Measurements from ENCODE around the gene RP2. TPM values are rescaled to one million over a fixed set of nuclear protein-coding genes. Genes with fewer than 3 reads are reported as not detected.

RP2 gene
- total RNA-seq, 4 donors from 2014 or later, result 5.1 to 8.3 (median 6.3) TPM

DNA sequence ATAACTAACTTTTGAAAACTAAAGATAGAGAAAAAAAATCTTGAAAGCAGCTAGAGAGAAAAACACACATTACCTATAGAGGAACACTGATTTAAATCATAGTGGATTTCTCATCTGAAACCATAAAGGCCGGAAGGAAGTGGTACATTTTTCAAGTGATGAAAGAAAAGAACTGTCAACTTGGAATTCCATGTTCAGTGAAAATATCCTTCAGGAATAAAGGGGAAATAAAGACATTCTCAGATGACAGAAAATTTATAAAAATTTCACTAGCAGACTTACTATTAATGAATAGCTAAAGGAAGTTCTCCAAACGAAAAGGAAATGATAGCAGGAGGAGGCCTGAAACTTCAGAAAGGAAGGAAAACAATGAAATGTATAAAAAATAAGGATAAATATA is 67.8 kb downstream of the RP2 start:
- H3K4me1 ChIP-seq, result no peaks in the 10 kb centered on the region
- WGBS, result 69% methylated on average over 2 of the region's 2 CpGs

DNA sequence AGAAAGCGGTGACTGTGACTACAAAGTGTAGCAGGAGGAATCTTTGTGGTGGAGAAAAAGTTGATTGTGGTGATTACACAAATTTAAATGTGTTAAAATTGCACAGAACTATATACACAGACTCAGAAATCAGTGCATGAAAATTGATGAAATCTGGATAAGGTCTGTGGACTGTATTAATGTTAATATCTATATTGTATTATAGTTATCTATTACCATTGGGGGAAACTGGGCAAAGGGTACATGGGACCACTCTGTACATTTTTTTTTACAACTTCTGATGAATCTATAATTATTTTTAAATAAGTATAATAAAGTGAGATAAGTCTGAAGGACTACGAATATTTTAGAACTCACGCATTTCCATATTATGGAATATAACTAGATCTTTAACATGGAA is 73.6 kb downstream of the RP2 start:
- H3K4me3 ChIP-seq, result no peak overlapping the region
- H3K27ac ChIP-seq, result no peak overlapping the region
- no peaks in the 10 kb centered on the region for H3K36me3 ChIP-seq
- TF ChIP-seq, protein P1, sequence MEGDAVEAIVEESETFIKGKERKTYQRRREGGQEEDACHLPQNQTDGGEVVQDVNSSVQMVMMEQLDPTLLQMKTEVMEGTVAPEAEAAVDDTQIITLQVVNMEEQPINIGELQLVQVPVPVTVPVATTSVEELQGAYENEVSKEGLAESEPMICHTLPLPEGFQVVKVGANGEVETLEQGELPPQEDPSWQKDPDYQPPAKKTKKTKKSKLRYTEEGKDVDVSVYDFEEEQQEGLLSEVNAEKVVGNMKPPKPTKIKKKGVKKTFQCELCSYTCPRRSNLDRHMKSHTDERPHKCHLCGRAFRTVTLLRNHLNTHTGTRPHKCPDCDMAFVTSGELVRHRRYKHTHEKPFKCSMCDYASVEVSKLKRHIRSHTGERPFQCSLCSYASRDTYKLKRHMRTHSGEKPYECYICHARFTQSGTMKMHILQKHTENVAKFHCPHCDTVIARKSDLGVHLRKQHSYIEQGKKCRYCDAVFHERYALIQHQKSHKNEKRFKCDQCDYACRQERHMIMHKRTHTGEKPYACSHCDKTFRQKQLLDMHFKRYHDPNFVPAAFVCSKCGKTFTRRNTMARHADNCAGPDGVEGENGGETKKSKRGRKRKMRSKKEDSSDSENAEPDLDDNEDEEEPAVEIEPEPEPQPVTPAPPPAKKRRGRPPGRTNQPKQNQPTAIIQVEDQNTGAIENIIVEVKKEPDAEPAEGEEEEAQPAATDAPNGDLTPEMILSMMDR (IDR thresholded peaks at IDR 0.05), result no peak
- TF ChIP-seq EP300 (IDR thresholded peaks at IDR 0.05) (no peak), POLR2AphosphoS5 (IDR thresholded peaks at IDR 0.05) (no peak), POLR2A (IDR thresholded peaks at IDR 0.05) (no peak)
- DNase-seq (ENCODE audit: low spot score in 2 of 2), result no peak
- no peaks in the 10 kb centered on the region for H3K27me3 ChIP-seq
- H3K9me3 ChIP-seq, result no peaks in the 10 kb centered on the region
- WGBS, result 81% methylated on average over 3 of the region's 3 CpGs
- peaks cover 9% of the 10 kb centered on the region for H3K4me1 ChIP-seq

More for the DNA sequence above, 67.8 kb downstream of the RP2 start:
- Histone ChIP-seq H3K9me3 (no peaks in the 10 kb centered on the region), H3K36me3 (no peaks in the 10 kb centered on the region), H3K27ac (no peak overlapping the region), H3K4me3 (no peak overlapping the region), H3K27me3 (no peaks in the 10 kb centered on the region)
- TF ChIP-seq EP300 (IDR thresholded peaks at IDR 0.05), result no peak
- TF ChIP-seq, protein P1 (IDR thresholded peaks at IDR 0.05), result no peak
- no peak for TF ChIP-seq POLR2AphosphoS5 (IDR thresholded peaks at IDR 0.05)
- no peak for TF ChIP-seq POLR2A (IDR thresholded peaks at IDR 0.05)
- DNase-seq (ENCODE audit: low spot score in 2 of 2), result no peak

DNA sequence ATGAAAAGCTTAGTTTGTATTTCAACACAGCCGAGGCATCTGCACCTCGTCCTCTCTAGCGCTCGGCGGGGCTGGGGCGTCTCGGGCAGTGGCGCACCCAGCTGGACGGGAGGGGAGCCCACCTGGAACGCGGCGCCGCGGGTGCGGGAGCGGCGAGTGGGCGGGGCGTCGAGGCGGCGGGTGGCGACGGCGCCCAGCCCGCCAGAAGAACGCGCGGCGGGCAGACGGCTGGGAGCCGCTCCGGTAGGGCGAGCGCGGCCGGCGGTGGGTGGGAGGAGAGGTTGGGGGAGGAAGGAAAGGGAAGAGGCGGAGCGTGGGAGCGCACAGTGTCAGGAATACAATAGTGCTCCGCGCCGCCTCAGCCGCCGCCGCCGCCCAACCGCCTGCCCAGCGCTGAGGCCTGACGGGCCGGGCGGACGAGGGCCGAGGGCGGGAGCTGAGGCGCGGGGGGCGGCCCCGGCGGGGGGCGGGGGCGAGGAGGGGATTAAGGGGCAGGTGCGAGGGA is 75.3 kb downstream of the RP2 start, which contains the start of gene JADE3:
Gene JADE3, plus strand, starts transcription at position 324 of the 505 bp plus-strand sequence. CDS start 72,474 bp downstream, outside the sequence.
- H3K9me3 ChIP-seq, result no peaks in the 10 kb centered on the region
- H3K4me1 ChIP-seq, result peaks cover 9% of the 10 kb centered on the region
- H3K36me3 ChIP-seq, result no peaks in the 10 kb centered on the region
- peak within 1 kb of the TSS; percentile 69 for H3K4me3 ChIP-seq
- DNase-seq (ENCODE audit: low spot score in 2 of 2), result peak; percentile 68 to 84
- H3K27me3 ChIP-seq, result no peaks in the 10 kb centered on the region
- TF ChIP-seq POLR2AphosphoS5 (IDR thresholded peaks at IDR 0.05) (no peak), POLR2A (IDR thresholded peaks at IDR 0.05) (no peak), EP300 (IDR thresholded peaks at IDR 0.05) (no peak)
- TF ChIP-seq, protein P1 (IDR thresholded peaks at IDR 0.05), result no peak
- H3K27ac ChIP-seq, result peak within 1 kb of the TSS; percentile 71
- WGBS, result 43% methylated on average over 49 of the region's 64 CpGs

DNA sequence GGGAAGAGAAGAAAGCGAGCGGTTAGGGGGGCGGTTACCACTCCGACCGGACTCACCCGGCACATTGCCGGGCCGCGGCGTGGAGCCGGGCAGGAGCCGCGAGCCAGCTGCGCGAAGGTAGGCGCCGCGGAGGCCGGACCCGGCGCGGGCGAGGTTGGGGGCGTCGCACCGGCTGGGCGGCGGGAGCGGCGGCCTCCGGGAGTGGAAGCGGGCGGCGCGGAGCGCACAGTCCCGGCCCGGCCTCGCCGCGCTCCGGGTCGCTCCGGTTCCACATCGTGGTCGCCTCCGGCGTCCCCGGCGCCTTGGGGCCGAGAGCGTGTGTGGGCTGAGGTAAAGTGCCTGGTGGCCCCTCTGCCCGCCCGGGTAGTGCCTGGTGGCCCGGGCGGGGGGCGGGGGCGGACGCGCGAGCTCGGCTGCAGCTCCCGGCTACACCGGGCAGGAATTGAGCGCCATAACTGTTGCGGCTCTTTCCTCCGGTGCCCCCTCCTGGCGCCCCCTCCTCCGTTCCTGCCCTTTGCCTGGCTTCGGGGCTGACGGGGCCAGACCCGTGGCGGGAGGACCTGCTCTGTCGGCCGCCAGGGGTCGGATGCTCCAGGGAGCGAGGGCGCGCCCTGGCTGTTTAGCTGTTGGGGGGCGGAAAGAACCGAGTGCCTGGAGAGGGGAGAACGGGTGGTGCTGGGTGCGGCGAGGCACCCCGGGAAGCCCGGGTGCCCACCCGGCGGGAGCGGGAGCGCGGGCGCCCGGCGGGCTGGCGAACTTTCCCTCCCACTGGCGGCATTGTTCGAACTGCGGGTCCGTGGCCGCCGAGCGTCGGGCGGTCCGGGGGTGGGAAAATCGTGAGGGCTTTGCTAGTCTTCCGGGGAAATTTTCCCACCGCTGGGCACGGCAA is 76.0 kb downstream of the RP2 start:
- TF ChIP-seq, protein P1 (IDR thresholded peaks at IDR 0.05), result peak in 1 of 2 donors; percentile 37
- TF ChIP-seq EP300 (IDR thresholded peaks at IDR 0.05), result no peak
- 54% methylated on average over 65 of the region's 109 CpGs for WGBS
- peaks cover 9% of the 10 kb centered on the region for H3K4me1 ChIP-seq
- peak overlapping the region; percentile 71 for H3K27ac ChIP-seq
- H3K9me3 ChIP-seq, result no peaks in the 10 kb centered on the region
- H3K4me3 ChIP-seq, result peak overlapping the region; percentile 69
- H3K27me3 ChIP-seq, result no peaks in the 10 kb centered on the region
- H3K36me3 ChIP-seq, result no peaks in the 10 kb centered on the region
- peak in 1 of 2 donors; percentile 66 for DNase-seq (ENCODE audit: low spot score in 2 of 2)

DNA sequence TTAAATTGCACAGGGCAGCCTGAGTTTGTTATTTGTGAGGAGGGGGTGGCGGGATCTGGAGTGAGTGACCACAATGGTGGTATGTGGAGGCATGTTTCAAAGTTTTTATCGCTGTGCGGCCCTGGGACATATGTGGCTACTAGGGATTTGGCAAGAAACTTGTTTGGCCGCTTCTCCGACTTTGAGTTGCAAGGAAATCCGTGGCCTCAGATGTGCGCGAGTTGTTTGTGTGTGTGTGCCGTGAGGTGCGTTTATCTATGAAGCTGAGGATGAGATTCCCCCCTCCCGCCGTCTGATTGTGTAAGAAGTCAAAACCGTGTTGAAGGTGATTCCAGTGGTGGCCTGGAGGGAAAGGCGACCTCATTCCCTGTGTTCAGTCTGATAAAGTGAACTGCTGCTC is 76.8 kb downstream of the RP2 start:
- Histone ChIP-seq H3K4me3 (peak overlapping the region; percentile 69), H3K27ac (no peak overlapping the region), H3K36me3 (no peaks in the 10 kb centered on the region), H3K27me3 (no peaks in the 10 kb centered on the region), H3K4me1 (peaks cover 9% of the 10 kb centered on the region), H3K9me3 (no peaks in the 10 kb centered on the region)
- TF ChIP-seq POLR2AphosphoS5 (IDR thresholded peaks at IDR 0.05), result no peak
- TF ChIP-seq, protein P1 (IDR thresholded peaks at IDR 0.05), result no peak
- TF ChIP-seq POLR2A (IDR thresholded peaks at IDR 0.05), result no peak
- no peak for TF ChIP-seq EP300 (IDR thresholded peaks at IDR 0.05)
- no peak for DNase-seq (ENCODE audit: low spot score in 2 of 2)
- 31% methylated on average over 14 of the region's 14 CpGs for WGBS
